Measurements from ENCODE around the gene TLE4.

DNA sequence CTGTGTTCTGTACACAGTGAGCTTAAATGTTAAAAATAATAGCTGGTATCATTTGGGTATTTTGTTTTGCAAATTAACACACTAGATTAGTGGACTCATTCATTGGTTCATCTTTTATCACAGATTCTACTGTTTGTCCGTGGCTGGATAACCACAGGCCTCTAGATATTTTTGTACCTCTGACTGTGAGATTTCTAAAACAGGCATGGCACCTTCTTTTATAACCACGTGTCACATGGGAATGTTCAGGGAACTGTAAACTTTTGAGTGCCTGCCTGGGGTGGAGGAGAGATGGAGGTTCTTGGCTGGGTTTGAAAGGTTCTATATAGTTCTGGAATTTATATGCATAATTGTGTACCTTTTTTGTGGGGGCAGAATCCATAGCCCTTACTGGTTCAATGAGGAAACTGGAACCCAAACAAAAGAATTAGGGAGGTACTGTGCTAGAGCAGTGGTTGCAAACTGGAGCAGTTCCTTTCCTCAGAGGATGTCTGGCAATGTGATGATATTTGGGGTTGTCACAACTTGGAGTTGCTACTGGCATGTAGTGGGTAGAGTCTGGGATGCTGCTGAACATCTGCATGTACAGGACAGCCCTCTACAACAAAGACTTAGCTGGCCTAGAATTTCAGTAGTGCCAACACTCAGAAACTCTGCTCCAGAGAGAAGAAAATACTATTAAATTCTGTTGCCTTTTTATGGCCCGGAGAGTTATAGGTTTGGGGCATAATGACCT is 16.9 kb downstream of the TLE4 start:
- TF ChIP-seq POLR2AphosphoS5 (IDR thresholded peaks at IDR 0.05) (no peak), POLR2A (IDR thresholded peaks at IDR 0.05) (no peak), EP300 (IDR thresholded peaks at IDR 0.05) (no peak)
- TF ChIP-seq, protein P1, sequence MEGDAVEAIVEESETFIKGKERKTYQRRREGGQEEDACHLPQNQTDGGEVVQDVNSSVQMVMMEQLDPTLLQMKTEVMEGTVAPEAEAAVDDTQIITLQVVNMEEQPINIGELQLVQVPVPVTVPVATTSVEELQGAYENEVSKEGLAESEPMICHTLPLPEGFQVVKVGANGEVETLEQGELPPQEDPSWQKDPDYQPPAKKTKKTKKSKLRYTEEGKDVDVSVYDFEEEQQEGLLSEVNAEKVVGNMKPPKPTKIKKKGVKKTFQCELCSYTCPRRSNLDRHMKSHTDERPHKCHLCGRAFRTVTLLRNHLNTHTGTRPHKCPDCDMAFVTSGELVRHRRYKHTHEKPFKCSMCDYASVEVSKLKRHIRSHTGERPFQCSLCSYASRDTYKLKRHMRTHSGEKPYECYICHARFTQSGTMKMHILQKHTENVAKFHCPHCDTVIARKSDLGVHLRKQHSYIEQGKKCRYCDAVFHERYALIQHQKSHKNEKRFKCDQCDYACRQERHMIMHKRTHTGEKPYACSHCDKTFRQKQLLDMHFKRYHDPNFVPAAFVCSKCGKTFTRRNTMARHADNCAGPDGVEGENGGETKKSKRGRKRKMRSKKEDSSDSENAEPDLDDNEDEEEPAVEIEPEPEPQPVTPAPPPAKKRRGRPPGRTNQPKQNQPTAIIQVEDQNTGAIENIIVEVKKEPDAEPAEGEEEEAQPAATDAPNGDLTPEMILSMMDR (IDR thresholded peaks at IDR 0.05): no peak

Data from stomach (tissue), 4 donors.